Measurements from ENCODE around the gene F2RL1.
"Not testable (repeated sequence)": the region's sequence is repeated elsewhere in the genome, so short reads cannot be mapped to it uniquely, and the experiment has no call there.

F2RL1 gene

DNA sequence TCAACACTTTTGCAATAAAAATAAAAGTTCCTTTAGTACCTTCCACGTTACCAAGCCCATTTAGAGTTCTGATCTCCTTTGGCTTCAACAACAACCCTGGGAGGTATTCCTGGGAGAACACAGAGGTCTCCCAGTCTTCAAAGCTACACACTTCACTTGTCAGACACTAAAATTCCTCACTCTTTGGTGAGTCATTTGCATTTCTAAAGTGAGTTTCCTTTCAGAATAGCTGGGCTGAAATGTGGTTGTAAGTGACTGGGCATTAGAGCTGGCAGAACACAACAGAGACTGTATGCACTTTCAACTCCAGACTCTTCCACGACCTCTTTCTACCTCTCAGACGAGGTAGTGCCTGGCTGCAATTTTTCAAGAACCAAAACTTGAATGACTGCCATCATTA lies 11.5 kb upstream of the F2RL1 start:
- DNase-seq (ENCODE audit: low spot score): no peak

GRCh38 chr5:76808141-76808691 lies 10.6 kb upstream of the F2RL1 start:
- DNase-seq (ENCODE audit: low spot score): no peak

DNA sequence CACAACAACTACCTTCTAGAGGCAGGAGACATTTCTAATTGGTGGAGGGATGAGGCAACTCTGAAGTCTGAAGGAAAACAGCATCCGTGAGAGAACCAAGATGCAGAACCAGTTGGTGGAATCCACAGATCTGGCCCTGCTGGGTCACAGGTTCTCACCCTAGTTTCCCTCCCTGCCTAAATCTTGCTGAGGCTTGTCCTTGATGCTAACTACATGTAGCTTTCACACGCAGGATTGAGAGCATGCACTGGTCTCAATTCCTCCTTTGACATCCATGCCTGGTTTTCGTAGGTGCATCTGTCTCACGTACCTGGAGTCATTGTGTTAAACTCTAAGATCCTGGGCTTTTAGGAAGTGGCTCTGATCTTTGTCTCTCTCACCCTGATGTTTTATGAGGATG lies 9.7 kb upstream of the F2RL1 start:
- DNase-seq (ENCODE audit: low spot score): no peak

GRCh38 chr5:76810236-76810635 lies 8.6 kb upstream of the F2RL1 start:
- DNase-seq (ENCODE audit: low spot score): no peak

DNA sequence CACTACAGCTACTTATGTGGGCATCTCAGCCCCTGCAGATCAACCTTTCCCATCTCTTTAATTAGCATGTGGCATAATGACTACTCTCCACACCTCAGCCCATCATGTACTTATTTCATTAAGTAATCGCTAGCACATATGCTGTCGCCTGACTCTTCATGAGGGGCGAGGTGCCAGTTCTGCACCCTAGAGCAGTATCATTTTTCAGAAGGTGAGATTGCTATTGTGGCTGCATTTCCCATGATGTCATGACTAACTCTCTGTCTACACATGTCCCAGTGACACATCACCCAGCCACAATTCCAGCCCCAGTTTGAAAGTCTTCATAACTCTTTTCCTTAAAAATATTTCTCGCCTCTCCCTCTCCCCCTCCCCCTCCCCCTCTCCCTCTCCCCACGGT lies 7.6 kb upstream of the F2RL1 start:
- no peak for DNase-seq (ENCODE audit: low spot score)

GRCh38 chr5:76812209-76812608 lies 6.6 kb upstream of the F2RL1 start:
- not testable (repeated sequence) for DNase-seq (ENCODE audit: low spot score)

DNA sequence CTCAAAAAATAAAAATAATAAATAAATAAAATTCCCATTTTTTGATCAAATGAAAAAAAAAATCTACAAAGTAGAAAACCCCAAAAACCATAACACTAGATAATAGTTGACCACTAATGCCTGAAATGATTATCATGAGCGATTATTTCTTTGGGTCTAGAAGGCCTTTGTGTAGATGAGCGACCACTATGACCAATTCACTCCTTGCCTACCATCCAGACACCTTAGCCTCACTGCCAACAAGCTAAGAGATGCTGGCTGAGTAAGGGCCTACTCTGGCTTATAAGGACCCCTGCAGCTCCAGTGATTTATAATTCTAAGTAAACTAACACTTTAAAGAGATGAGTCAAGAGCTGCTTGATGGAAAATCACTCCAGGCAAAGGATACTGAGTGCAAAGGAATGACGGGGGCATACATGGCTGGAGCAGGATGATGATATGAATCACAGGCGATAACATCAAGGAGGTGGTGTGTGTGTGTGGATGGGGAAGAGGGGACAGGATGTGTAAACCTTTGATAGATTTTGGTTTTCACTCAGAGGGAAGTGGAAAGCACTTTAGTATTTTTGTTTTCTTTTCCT lies 4.8 kb upstream of the F2RL1 start:
- DNase-seq (ENCODE audit: low spot score): no peak

GRCh38 chr5:76816110-76816831 lies 2.6 kb upstream of the F2RL1 start:
- DNase-seq (ENCODE audit: low spot score): no peak

- peak; percentile 26 for DNase-seq (ENCODE audit: low spot score)
Observed at GRCh38 chr5:76819851-76820525, 1.2 kb downstream of the F2RL1 start.

- DNase-seq (ENCODE audit: low spot score): peak; percentile 53
Observed at GRCh38 chr5:76820526-76820890, 1.7 kb downstream of the F2RL1 start.

GRCh38 chr5:76821136-76821535 lies 2.3 kb downstream of the F2RL1 start:
- DNase-seq (ENCODE audit: low spot score): no peak

DNA sequence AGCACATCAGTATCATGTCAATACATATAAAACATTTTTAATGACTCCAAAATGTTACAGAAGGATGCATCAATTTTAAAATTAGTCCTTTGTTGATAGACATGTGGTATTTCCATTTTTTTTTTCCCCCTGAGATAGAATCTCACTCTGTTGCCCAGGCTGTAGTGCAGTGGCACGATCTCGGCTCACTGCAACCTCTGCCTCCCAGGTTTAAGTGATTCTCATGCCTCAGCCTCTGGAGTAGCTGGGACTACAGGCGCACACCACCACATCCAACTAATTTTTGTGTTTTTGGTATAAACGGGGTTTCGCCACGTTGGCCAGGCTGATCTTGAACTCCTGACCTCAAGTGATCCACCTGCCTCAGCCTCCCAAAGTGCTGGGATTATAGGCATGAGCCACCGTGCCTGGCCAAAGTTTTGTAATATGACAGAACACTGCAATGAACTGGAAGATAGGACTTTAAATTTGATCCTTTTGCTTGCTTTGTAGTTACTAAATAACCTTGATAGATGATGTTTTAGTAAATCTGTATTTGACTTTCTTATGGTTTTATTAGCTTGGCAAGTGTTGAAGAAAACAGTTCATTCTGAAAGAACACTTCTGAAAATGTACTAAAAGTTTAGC lies 3.4 kb downstream of the F2RL1 start:
- not testable (repeated sequence) for DNase-seq (ENCODE audit: low spot score)

- DNase-seq (ENCODE audit: low spot score): not testable (repeated sequence)
Observed at GRCh38 chr5:76826416-76826815, 7.6 kb downstream of the F2RL1 start.

DNA sequence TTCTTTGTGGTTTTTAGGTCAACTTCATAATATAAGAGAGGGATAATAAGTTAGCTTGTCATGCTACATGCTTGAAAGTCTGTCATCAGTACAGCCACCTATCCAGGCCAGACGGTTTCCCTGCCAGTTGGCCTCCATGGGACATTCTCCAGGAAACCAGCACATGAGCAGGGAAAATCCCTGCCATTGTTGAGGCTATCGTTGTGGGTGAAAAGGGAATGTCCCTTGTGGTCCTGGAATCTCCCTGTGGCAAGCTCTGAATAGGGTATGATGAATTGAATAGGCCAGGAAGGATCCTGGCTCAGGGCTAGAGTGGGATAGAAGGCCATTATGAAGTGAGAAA lies 12.3 kb downstream of the F2RL1 start:
- DNase-seq (ENCODE audit: low spot score): no peak

DNA sequence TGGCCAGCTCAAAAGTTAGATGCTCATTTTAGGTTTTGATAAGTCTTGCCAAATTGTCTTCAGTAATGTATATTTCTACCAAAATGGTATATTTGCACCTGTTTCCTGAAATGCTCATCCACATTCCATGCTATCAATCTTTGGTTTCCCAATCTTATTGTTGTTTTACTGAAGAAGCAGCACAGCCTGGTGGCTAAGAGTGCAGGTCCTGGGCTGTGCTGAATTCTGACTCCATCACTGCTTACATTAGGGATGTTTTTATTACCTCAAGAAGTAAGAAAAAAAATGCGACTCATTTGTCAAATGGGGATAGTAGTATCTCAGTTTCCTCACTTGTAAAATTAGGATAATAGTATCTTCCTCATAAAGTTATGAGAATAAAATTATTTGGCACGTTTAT lies 17.4 kb downstream of the F2RL1 start:
- no peak for DNase-seq (ENCODE audit: low spot score)

- DNase-seq (ENCODE audit: low spot score): no peak
Observed at GRCh38 chr5:76836585-76836984, 17.8 kb downstream of the F2RL1 start.

GRCh38 chr5:76838481-76839261 lies 19.8 kb downstream of the F2RL1 start:
- DNase-seq (ENCODE audit: low spot score): peak; percentile 81

DNA sequence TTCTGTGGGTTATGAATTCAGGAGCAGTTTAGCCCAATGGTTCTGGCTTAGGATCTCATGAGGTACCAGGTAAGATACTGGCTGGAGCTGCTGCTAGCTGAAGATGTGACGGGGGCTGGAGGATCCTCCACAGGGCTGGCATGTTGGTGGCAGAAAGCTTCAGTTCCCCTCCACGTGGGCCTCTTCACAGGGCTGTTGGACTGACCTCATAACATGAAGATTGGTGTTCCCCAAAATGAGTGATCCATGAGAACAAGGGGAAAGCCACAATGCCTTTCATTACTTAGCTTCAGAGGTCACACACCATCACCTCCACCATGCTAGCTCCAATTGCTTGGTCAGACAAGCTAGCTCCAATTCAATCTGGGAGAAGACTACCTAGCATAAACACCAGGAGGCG lies 22.5 kb downstream of the F2RL1 start:
- no peak for DNase-seq (ENCODE audit: low spot score)

DNA sequence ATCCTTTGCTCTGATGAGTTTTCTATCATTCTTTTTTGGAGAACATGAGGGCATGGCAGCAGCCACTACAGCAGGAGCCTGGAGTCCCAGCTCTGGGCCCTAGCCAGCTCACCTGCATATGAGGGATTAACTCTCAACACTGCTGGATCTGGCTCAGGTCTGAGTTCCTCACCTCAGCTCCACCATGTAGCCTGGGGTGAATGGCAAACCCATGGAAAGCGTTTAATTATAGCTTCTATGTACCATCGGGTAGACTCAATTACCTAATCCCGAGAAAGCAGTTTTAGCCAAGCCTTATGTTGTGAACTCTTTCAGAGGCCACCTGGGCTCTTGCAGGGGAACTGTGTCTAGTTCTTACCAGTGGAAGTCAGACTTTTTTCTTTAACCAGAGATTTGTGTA lies 27.1 kb downstream of the F2RL1 start:
- DNase-seq (ENCODE audit: low spot score): no peak

DNA sequence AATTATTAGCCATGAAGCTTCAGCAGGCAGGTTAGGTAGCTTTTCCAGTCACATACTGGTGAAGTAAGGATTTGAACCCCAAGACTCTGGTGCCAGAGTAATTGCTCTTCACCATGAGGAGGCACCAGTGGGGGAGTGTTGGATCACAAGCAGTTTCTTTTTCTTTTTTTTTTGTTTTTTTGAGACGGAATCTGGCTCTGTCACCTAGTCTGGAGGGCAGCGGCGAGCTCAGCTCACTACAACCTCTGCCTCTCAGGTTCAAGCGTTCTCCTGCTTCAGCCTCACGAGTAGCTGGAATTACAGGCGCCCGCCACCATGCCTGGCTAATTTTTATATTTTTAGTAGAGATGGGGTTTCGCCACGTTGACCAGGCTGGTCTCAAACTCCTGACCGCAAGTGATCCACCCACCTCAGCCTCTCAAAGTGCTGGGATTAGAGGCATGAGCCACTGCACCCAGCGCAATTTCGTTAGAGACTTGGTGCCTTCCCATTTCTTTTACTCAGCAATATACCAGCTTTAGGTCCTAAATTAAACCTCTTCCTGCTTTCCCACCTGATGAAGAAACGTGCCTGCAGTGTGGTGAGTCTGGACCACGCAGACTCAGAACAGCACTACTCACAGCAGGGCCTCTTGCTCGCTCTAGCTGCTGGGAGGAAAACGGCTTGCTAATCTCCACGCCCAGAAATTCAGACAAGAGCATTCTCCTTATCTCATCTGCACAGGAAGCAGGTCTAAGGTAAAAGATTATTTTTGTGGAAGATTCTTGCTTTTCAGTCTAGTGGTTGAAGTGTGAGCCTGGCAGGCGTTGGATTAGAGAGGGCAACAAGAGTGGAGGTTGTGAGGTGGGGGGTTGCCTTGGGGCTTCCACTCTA lies 30.8 kb downstream of the F2RL1 start, which contains the start of gene S100Z:
Gene S100Z, plus strand, starts transcription at position 596 of the 873 bp plus-strand sequence. CDS start 25,346 bp downstream, outside the sequence.
- DNase-seq (ENCODE audit: low spot score): peak; percentile 65
